CD4-positive, alpha-beta T cell treated with Interleukin-10 for 1 hour (primary cell): ENCODE data around the gene UTS2B.

ENCODE experiments used
- DNase-seq: peaks from one replicate; pipeline ENCODE4 v3.0.0-alpha.2; 2020

The UTS2B gene

DNA sequence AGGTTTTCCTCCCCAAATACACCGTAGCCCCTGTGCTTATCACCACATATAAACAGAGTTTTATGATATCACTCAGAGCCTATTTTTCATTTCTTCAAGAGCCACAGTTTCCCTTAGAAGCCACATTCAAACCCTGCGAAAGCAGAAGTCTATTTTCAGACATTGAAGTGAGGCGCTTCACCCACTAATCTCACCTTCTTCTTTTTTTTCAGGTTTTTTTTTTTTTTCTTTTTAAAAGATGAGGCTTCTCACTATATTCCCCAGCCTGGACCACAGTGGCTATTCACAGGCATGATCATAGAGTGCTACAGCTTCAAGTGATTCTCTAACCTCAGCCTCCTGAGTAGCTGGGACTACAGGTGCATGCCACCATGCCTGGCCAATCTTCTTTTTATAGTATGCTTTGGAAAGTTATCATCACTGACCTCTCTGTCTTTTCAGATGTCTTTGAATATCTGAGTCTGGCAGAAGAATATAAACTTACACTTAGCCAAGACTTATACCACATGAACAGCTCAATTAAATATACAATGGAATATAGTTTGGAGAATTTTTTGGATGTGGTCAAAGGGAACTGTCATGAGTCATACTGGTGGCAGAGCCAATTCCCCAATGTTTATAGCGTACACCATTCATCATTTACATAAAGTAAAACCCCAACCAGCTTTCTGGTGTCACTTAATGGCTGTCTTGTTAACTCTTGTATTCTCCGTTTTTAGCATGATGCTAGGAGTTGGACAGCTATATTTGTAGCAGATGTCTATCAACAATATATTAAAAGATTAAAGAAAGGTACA, 60.8 kb downstream of the UTS2B start:
- no peak for DNase-seq

GRCh38 chr3:191268737-191269136, 61.6 kb downstream of the UTS2B start:
- DNase-seq: no peak

GRCh38 chr3:191263850-191264249, 66.5 kb downstream of the UTS2B start:
- DNase-seq: no peak

- no peak for DNase-seq
Measured at GRCh38 chr3:191263365-191263764, 67.0 kb downstream of the UTS2B start.

GRCh38 chr3:191262650-191263049, 67.7 kb downstream of the UTS2B start:
- no peak for DNase-seq

DNA sequence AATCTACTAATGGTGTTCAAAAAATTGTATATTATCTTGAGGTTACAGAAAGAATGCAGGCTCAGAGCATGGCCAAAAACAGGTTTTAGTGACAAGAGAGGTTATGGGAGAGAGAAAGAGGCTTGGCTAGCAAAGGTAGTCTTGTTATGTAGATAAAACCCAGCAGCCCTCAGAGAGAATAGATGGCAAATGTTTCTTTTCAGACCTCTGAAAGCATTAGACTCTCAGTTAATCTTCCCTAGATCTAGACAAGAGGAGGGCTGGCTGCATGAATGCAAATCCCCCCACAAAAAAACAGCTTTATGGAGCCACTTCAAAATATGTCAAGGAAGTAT, 69.1 kb downstream of the UTS2B start:
- no peak for DNase-seq

- no peak for DNase-seq
Measured at GRCh38 chr3:191260431-191261303, 69.7 kb downstream of the UTS2B start.

- DNase-seq: no peak
Measured at GRCh38 chr3:191259486-191259885, 70.8 kb downstream of the UTS2B start.

GRCh38 chr3:191257286-191257685, 73.0 kb downstream of the UTS2B start:
- DNase-seq: no peak

DNA sequence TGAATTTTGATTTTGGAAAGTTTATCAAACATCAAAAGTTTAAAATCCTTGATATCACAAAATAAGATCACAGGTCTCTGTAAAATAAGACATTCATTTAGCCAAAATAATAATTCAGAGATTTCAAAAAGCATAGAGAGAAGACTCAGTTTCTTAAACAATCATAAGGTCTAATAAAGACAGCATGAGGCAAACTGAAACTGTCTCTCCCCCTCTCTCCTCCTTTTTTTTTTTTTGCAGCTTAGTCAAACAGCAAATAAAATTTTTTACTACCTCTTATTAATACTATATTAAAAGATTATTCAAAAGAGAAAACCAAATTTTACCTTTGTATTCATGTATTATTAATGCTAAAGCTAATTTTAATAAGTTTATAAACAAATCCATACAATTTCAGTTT, 73.9 kb downstream of the UTS2B start:
- DNase-seq: no peak

DNA sequence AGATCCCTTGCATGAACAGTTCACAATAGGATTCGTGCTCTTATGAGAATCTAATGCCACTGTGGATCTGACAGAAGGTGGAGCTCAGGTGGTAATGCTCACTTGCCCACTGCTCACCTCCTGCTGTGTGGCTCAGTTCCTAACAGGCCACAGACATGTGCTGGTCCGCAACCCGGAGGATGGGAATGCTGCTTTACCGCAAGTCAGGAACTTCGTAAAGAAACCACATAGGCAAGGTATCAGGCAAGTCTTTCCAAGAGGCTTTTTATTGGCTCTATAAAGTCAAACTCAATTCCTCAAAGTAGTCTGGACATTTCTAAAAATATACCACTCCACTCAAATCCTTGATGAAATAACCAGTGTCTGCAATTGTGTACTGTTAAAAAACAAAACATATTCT, 75.2 kb downstream of the UTS2B start:
- DNase-seq: no peak

DNA sequence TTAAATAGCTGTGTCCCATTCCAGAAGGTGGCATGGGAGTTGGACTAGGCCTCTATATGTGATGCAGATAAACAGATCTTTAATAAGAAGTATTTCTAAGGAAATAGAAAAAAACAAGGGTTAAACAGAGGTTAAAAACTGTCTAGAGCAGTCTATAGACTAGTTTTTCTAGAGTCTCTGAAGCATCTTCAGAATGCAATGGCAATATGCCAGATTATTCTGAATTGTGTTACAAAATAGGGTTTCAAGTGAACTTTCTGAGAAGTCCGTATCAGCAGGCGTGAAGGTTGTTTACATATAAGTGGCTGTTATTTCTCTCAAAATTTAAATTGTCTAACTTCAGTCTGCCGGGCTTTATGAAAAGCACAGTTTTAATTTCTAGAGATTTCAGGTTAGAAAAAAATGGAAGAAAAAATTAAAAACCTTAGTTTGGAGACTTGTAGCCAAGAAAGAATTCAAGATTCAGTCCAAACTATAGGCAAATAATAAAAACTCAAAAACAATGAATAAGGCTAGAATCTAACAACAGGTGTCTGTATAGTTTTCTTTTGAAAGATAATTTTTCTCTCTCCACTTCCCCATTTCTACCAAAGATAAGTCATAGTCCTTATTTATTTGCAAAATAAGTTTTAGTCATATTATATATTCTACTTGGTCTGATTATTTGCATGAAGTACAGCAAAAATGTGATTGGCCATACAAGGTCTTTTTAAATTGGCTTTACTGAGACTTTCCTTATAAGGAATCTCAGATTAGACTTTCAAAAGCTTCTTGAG, 76.0 kb downstream of the UTS2B start:
- DNase-seq: no peak

GRCh38 chr3:191253089-191253799, 77.1 kb downstream of the UTS2B start:
- no peak for DNase-seq

DNA sequence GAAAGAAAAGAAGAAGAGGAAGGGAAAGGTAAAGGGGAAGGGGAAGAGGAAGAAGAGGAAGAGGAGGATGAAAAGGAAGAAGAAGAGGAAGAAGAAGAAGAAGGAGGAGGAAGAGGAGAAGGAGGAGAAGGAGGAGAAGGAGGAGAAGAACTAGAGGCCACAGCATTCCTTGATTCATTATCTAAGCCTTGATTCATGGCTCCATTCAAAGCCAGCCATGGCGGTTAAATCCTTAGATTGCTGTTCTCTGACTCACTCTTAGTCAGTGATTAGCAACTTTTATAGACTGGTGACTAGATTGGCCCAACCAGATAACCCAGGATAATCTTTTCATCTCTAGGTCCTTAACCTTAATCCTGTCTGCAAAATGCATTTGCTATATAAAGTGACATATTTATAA, 83.7 kb downstream of the UTS2B start:
- DNase-seq: no peak

DNA sequence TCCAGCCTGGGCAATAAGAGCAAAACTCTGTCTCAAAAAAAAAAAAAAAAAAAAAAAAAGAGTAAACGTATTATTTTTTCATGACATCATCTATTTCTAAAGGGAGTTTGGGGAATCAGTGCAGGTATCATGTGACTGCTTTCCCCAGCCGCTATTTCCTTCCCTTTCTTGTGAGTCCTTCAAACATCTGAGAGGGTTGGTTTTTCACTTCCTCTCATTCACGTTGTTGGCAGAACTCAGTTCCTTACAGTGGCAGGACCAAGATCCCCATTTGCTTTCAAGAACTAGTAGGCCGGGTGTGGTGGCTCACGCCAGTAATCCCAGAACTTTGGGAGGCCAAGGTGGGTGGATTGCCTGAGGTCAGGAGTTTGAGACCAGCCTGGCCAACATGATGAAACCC, 84.3 kb downstream of the UTS2B start:
- peak; percentile 42 for DNase-seq

DNA sequence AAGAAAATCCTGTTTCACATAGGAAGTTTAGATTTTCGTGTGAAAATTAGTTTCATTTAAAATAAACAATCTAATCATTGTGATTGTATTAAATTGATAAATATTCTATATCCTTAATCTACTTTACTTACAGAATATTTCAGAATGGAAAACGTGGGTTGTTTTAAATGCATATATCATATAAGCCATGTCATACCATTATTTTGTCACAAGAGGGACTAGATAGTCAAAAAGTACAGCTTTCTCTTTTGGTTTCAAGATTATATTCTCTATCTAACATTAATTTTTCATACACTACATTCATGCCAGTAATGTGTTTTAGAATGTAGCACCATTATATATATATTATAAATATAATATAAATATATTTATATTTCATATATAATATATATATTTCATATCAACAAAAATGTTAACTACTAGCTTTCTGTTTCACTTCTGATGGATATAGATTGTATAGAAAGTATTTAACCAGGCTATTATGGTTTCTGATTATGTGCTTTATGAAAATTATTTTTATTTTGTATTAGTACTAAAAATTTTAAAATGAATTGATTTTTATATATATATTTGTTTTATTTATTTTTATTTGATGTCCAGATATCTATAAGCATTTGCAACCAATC, 86.0 kb downstream of the UTS2B start:
- no peak for DNase-seq

DNA sequence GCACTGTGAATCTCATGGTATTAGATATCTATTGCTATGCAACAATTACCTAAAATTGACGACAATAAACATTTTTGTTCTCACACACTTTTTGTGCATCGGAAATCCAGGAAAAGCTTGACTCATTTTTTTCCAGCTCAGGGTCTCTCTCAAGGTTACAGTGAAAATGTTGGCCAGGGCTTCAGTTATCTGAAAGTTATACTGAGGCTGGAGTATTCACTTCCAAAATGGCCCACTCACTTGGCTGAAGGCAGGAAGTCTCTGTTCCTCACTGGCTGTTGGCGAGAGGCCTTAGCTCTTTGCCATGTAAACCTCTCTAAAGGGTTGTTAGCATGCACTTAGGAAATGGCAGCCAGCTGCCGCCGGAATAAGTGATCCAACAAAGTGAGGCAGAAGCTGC, 89.8 kb downstream of the UTS2B start:
- DNase-seq: no peak

DNA sequence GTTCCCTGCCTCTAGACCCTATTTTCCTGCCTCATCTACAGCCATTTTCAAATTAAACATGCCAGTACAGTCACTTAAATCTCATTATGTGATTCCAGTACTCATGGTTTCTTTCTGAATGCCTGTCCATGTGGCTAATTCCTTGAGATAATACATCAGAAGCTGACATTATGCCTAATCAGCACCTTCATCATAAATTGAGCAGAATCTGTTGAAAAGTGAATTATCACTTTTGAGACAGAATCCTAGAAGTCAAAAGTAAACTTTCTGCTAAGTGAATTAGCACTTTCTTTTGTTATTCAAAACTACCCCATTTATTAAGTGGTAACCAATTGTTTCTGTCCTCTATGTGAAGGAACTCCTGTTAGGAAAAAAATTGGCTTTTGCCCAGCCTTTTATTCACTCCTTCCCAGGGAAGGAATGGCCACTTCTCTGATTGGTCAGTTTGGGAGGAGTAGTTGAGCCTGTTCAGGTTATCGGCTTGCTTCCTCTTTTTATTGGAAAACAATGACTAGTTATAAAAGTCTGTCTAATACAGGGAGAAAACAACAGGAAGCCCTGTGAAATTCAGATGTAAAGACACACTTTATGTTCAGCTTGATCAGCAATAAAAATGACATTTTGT, 90.8 kb downstream of the UTS2B start:
- DNase-seq: no peak

- no peak for DNase-seq
Measured at GRCh38 chr3:191238321-191238817, 92.0 kb downstream of the UTS2B start.

GRCh38 chr3:191237047-191237882, 93.1 kb downstream of the UTS2B start:
- DNase-seq: no peak

DNA sequence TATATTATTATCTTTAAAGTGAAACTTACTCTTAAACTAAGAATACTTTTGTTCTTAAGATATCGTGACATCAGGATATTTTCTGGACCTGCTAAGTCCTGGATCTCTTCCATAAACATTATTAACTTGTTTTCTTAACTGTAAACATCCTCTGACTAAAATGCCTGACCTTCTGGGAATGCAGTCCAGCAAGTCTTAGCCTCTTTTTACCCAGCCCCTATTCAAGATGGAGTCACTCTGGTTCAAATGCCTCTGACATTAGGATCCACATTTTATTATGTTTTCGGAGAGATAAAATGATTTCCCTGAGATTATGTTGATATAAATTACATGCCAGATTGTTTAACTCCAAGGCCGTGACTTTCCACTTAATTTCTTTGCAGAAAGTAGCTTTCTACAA, 93.7 kb downstream of the UTS2B start:
- DNase-seq: no peak
